AG04449 (cell line): Measurements from ENCODE around the gene VAT1L.

Source experiments
- CTCF ChIA-PET: fragments of 350-600 bp; formaldehyde crosslinking; extraction: SDS; loops from one replicate; lab custom pipeline; 2021; ENCODE audit warnings: antibody characterized with exemption; lab: Yijun Ruan, JAX
- POLR2A ChIA-PET: fragments of 400-600, 350-600 bp; formaldehyde crosslinking; extraction: SDS; loops from one replicate; lab custom pipeline; 2020; ENCODE audit warnings: antibody characterized with exemption, inconsistent platforms; lab: Yijun Ruan, JAX
- DNase-seq: peaks from one replicate; pipeline ENCODE4 v3.0.0-alpha.2; 2010; ENCODE audit warnings: low read depth, low spot score
- H3K4me3 ChIP-seq: 2 replicates; pipeline ENCODE4 v1.5.1; 2011; ENCODE audit warnings: low read depth, mild to moderate bottlenecking, control low read depth, low read length
- CTCF ChIP-seq: IDR thresholded peaks from one replicate; pipeline ENCODE4 v1.5.1; 2011; ENCODE audit warnings: mild to moderate bottlenecking, moderate library complexity, low read length, control low read depth, inconsistent platforms; ENCODE audit not compliant: insufficient read depth; ENCODE audit errors: missing control alignments

Gene VAT1L

GRCh38 chr16:77995843-77996455, 207.6 kb downstream of the VAT1L start:
- TF ChIP-seq CTCF: no peak
- H3K4me3 ChIP-seq: no peak overlapping the region
- ChIA-PET CTCF (interaction anchor here (2.3 kb wide), 1 partner anchor 24 kb away, joined by 7 read pairs; no protein-coding TSS in a partner anchor), POLR2A (no interaction called here)
- DNase-seq: no peak

GRCh38 chr16:77998350-77999023, 210.1 kb downstream of the VAT1L start:
- no peak overlapping the region for H3K4me3 ChIP-seq
- POLR2A ChIA-PET: no interaction called here
- DNase-seq: no peak
- CTCF ChIA-PET: interaction anchor here (1.7 kb wide), 2 partner anchors 323 to 324 kb away, joined by 5 to 6 read pairs; no protein-coding TSS in a partner anchor
- TF ChIP-seq CTCF: no peak

GRCh38 chr16:78001451-78002025, 213.2 kb downstream of the VAT1L start:
- TF ChIP-seq CTCF: no peak
- no peak for DNase-seq
- ChIA-PET POLR2A (no interaction called here), CTCF (interaction anchor here (0.7 to 5.0 kb wide), 16 partner anchors 9 to 765 kb away, joined by 3 to 101 read pairs (median 7); partner anchors contain the start of genes CLEC3A and WWOX)
- no peak overlapping the region for H3K4me3 ChIP-seq

- H3K4me3 ChIP-seq: no peak overlapping the region
Measured at GRCh38 chr16:78002915-78003538, 214.7 kb downstream of the VAT1L start.

GRCh38 chr16:78004517-78004916, 216.2 kb downstream of the VAT1L start:
- POLR2A ChIA-PET: no interaction called here
- TF ChIP-seq CTCF: no peak
- H3K4me3 ChIP-seq: no peak overlapping the region
- DNase-seq: no peak
- CTCF ChIA-PET: interaction anchor here (0.7 to 5.0 kb wide), 11 partner anchors 8 to 420 kb away, joined by 3 to 101 read pairs (median 10); no protein-coding TSS in a partner anchor

More at GRCh38 chr16:78002915-78003538, 214.7 kb downstream of the VAT1L start:
- ChIA-PET POLR2A (interaction anchor here (0.6 kb wide), 1 partner anchor 597 kb away, joined by 4 read pairs; no protein-coding TSS in a partner anchor), CTCF (interaction anchor here (0.5 to 5.0 kb wide), 43 partner anchors 8 to 767 kb away, joined by 3 to 101 read pairs (median 5); partner anchors contain the start of gene WWOX)
- DNase-seq: peak; percentile 49
- peak; percentile 82 for TF ChIP-seq CTCF
